ENCODE results near the gene THAP7.
A peak's percentile ranks its signal among the peaks of the same experiment; 100 is the strongest.

The THAP7 gene

DNA sequence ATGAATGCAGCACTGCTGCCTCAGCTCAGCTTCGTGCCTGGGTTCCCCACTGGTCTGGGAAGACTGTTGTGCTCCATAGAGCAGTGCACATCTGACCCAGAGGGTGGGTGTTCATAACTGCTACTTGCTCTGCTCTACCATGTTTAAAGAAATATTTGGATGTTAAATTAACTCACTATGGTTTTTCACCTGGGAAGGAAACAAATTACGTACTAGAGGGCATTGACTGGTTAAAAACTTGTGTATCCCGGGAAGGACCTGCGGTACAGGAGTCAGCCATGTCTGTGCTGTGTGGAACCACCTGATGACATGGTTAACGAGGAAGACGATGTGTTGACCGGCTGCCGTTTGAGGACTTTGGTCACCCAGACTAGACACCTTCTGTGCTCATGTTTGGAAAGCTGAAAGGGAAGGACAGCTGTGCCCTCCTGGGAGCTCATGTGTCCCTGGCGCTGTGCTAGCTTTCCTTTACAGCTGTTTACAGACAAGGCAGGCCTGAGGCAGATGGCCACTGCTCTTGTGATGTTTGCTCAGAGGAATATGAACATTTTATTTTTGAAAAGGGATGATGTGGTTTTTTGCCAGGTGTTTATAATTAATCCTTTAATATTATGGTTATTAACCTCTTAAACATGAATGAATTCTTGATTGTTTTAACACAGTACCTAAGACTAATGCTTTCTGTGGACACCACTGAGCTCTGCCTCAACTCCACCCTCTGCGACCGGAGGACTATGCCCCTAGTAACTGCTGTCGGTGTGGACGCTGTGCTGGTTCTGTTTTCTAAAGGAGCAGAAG lies 49.2 kb downstream of the THAP7 start:
- Mint-ChIP-seq H3K27ac (peak overlapping the region; percentile 30), H3K36me3 (ENCODE audit: low read depth) (peaks cover 48% of the 10 kb centered on the region), H3K4me1 (peaks cover 44% of the 10 kb centered on the region)

DNA sequence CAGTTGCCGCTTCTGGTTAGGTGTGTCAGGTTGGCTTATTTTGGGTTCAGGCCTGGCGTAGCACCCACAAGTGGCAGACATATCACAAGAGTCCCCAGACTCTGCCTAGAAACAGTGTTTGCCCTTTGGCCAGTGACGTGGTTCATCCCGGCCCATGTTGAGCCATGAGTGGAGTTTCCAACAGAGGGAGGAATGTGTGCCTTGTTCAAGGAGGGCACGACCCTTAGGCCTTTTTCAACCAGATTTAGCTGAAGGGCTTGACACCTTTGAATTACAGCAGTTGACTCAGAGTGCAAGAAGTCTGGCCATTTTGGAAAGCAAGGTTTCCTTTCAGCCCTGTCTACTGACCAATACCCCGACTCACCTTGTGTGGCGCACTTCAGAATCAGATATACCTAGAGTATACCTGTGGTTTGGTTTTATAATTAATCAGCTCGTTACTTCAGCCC lies 50.0 kb downstream of the THAP7 start:
- H3K36me3 Mint-ChIP-seq (ENCODE audit: low read depth) = peaks cover 49% of the 10 kb centered on the region

More for the DNA sequence above, 49.2 kb downstream of the THAP7 start:
- Mint-ChIP-seq H3K9me3 (no peaks in the 10 kb centered on the region), H3K27me3 (ENCODE audit: low read depth, poor library complexity) (peaks cover 18% of the 10 kb centered on the region), H3K4me3 (no peak overlapping the region)
- TF ChIP-seq, protein P1, sequence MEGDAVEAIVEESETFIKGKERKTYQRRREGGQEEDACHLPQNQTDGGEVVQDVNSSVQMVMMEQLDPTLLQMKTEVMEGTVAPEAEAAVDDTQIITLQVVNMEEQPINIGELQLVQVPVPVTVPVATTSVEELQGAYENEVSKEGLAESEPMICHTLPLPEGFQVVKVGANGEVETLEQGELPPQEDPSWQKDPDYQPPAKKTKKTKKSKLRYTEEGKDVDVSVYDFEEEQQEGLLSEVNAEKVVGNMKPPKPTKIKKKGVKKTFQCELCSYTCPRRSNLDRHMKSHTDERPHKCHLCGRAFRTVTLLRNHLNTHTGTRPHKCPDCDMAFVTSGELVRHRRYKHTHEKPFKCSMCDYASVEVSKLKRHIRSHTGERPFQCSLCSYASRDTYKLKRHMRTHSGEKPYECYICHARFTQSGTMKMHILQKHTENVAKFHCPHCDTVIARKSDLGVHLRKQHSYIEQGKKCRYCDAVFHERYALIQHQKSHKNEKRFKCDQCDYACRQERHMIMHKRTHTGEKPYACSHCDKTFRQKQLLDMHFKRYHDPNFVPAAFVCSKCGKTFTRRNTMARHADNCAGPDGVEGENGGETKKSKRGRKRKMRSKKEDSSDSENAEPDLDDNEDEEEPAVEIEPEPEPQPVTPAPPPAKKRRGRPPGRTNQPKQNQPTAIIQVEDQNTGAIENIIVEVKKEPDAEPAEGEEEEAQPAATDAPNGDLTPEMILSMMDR (IDR thresholded peaks at IDR 0.05) = no peak
- DNase-seq = no peak

DNA sequence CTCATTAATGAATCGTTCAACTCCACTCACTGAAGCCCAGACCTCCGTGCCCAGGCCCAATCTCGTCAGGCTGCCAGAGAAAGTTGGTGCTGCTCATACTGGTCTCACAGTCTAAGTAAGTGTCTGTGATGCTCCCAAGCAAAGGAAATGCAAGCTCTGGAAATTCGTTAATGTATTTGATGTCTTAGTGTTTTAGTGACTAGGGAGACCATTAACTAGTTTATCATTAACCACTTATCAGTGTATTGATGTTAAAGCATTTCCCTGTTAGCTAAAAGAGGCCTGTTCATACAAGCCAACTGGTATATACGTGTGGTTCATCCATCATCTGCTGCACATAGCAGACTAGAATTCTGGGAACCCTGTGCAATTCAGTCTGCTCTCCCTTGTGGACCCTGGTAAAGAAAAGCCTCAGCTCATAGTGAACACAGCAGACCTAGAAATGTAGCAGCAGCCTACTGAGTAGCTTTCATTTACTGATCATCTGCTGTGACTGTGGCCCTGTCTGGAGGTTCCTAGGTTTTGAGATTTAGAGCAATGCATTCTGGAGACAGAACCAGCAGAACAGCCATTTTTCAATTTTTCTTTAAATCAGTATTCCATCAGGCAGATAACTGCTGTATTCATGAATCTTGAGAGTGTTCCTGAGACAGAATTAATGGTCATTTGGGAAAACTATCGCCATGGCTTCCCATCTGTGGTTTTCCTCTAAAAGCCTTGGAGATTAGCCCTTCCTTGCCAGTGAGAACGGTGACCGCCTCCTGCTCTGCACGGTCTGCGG lies 50.6 kb downstream of the THAP7 start:
- peaks cover 7% of the 10 kb centered on the region for H3K27me3 Mint-ChIP-seq (ENCODE audit: low read depth, poor library complexity)
- DNase-seq = no peak
- TF ChIP-seq, protein P1 (IDR thresholded peaks at IDR 0.05) = no peak
- no peak overlapping the region for H3K4me3 Mint-ChIP-seq
- H3K27ac Mint-ChIP-seq = peak overlapping the region; percentile 61
- peaks cover 42% of the 10 kb centered on the region for H3K4me1 Mint-ChIP-seq
- peaks cover 54% of the 10 kb centered on the region for H3K36me3 Mint-ChIP-seq (ENCODE audit: low read depth)
- H3K9me3 Mint-ChIP-seq = no peaks in the 10 kb centered on the region

More for the DNA sequence above, 50.0 kb downstream of the THAP7 start:
- Mint-ChIP-seq H3K4me1 (peaks cover 43% of the 10 kb centered on the region), H3K9me3 (no peaks in the 10 kb centered on the region), H3K27ac (peak overlapping the region; percentile 30), H3K27me3 (ENCODE audit: low read depth, poor library complexity) (peaks cover 13% of the 10 kb centered on the region), H3K4me3 (no peak overlapping the region)
- TF ChIP-seq, protein P1 (IDR thresholded peaks at IDR 0.05) = no peak
- DNase-seq = no peak

DNA sequence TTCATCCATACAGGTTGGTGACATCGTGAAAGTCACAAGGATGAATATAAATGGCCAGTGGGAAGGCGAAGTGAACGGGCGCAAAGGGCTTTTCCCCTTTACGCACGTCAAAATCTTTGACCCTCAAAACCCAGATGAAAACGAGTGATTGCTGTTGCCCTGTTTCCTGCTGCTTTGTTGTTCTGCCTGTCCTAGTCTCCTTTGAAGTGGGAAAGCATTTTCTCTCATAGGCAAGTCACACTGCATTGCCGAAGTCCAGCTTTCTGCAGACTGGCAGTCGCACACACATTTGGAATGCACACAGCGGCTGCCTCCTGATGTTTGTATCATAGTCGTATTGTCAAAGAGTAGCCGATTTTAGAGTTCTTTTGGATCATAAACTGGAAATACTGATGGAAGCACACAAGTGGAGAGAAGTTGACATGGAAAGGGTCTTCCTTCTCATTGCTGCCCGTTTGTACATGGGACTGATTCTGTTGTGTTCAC lies 52.2 kb downstream of the THAP7 start:
- Mint-ChIP-seq H3K36me3 (ENCODE audit: low read depth) (peaks cover 67% of the 10 kb centered on the region), H3K9me3 (no peaks in the 10 kb centered on the region), H3K4me1 (peaks cover 39% of the 10 kb centered on the region), H3K27ac (peak overlapping the region; percentile 93), H3K27me3 (ENCODE audit: low read depth, poor library complexity) (no peaks in the 10 kb centered on the region), H3K4me3 (no peak overlapping the region)
- TF ChIP-seq, protein P1 (IDR thresholded peaks at IDR 0.05) = no peak
- DNase-seq = no peak
